Measurements from ENCODE around the gene GIMAP1. TPM values are rescaled to one million over a fixed set of nuclear protein-coding genes. Genes with fewer than 3 reads are reported as not detected.
"Not testable (repeated sequence)": the region's sequence is repeated elsewhere in the genome, so short reads cannot be mapped to it uniquely, and the experiment has no call there.

GIMAP1 gene
- total RNA-seq, 1 experiment from 2014 or later, result 0.10 TPM

DNA sequence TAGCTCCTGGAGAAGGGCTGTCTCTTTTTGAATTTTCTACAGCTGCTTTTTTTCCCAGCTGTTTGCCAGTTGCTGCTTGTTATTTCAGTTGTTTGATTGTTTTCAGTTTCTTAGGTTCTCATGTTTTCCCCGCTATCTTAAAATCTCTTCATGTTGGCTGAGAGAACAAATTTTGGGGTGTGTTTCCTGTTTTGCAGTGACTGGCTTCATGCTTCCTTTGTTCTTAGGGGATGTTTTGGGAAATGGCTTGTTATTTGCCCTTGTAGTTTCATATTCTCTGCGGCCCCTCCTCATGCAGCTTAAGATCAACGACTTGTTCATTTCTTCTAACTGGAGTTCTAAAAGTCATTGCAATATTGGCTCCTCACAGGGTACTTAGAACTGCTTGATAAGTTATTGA is 39.6 kb upstream of the GIMAP1 start:
- H3K36me3 ChIP-seq (ENCODE audit: control insufficient read depth in 1 of 2, insufficient read depth in 2 of 2, low read length in 2 of 2); H4K20me1 ChIP-seq (ENCODE audit: insufficient read depth); BruUV-seq (replicated peaks); H3K27ac ChIP-seq (ENCODE audit: low read depth, low read length); H3K9ac ChIP-seq (ENCODE audit: low read length); H2AFZ ChIP-seq (ENCODE audit: low read depth, low read length, poor library complexity, severe bottlenecking); H3K9me3 ChIP-seq (ENCODE audit: control insufficient read depth in 1 of 2, insufficient read depth in 1 of 2, low read depth in 1 of 2, low read length in 2 of 2); RAD21 ChIA-PET (ENCODE audit: low non-redundant PET in 1 of 2, low total read pairs in 2 of 2, uncharacterized antibody in 2 of 2, unreplicated experiment in 2 of 2); intact Hi-C loops (cut with micrococcal nuclease); POLR2A ChIA-PET; H3K79me2 ChIP-seq (ENCODE audit: insufficient read depth, low read length); H3K4me3 ChIP-seq (replicated peaks in 1 of 2; ENCODE audit: low read depth in 1 of 2, low read length in 2 of 2); H3K9me2 ChIP-seq (ENCODE audit: insufficient read depth); DNase-seq (ENCODE audit: low read depth, low spot score); H3K27me3 ChIP-seq (ENCODE audit: insufficient read depth, low read length); H3K4me2 ChIP-seq (ENCODE audit: low read length); ATAC-seq; H3K4me1 ChIP-seq (ENCODE audit: control insufficient read depth in 1 of 2, insufficient read depth in 2 of 2, low read length in 2 of 2); CTCF ChIA-PET: not testable (repeated sequence)

DNA sequence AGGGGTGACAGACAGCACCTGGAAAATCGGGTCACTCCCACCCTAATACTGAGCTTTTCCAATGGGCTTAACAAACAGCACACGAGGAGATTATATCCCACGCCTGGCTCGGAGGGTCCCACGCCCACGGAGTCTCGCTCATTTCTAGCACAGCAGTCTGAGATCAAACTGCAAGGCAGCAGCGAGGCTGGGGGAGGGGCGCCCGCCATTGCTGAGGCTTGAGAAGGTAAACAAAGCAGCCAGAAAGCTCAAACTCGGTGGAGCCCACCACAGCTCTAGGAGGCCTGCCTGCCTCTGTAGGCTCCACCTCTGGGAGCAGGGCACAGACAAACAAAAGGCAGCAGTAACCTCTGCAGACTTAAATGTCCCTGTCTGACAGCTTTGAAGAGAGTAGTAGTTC is 37.8 kb upstream of the GIMAP1 start:
- H3K9me2 ChIP-seq (ENCODE audit: insufficient read depth); H3K4me1 ChIP-seq (ENCODE audit: control insufficient read depth in 1 of 2, insufficient read depth in 2 of 2, low read length in 2 of 2); BruUV-seq (replicated peaks); H3K9ac ChIP-seq (ENCODE audit: low read length); intact Hi-C loops (cut with micrococcal nuclease); H3K27ac ChIP-seq (ENCODE audit: low read depth, low read length); H2AFZ ChIP-seq (ENCODE audit: low read depth, low read length, poor library complexity, severe bottlenecking); H3K9me3 ChIP-seq (ENCODE audit: control insufficient read depth in 1 of 2, insufficient read depth in 1 of 2, low read depth in 1 of 2, low read length in 2 of 2); H3K36me3 ChIP-seq (ENCODE audit: control insufficient read depth in 1 of 2, insufficient read depth in 2 of 2, low read length in 2 of 2); ATAC-seq; DNase-seq (ENCODE audit: low read depth, low spot score); CTCF ChIA-PET; POLR2A ChIA-PET; RAD21 ChIA-PET (ENCODE audit: low non-redundant PET in 1 of 2, low total read pairs in 2 of 2, uncharacterized antibody in 2 of 2, unreplicated experiment in 2 of 2); H3K4me2 ChIP-seq (ENCODE audit: low read length); H3K79me2 ChIP-seq (ENCODE audit: insufficient read depth, low read length); H3K4me3 ChIP-seq (replicated peaks in 1 of 2; ENCODE audit: low read depth in 1 of 2, low read length in 2 of 2); H4K20me1 ChIP-seq (ENCODE audit: insufficient read depth); H3K27me3 ChIP-seq (ENCODE audit: insufficient read depth, low read length): not testable (repeated sequence)

DNA sequence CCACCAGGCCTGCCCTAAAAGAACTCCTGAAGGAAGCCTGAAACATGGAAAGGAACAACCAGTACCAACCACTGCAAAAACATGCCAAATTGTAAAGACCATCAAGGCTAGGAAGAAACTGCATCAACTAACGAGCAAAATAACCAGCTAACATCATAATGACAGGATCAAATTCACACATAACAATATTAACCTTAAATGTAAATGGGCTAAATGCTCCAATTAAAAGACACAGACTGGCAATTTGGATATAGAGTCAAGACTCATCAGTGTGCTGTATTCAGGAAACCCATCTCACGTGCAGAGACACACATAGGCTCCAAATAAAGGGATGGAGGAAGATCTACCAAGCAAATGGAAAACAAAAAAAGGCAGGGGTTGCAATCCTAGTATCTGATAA is 36.0 kb upstream of the GIMAP1 start:
- H3K27ac ChIP-seq (ENCODE audit: low read depth, low read length); H3K4me2 ChIP-seq (ENCODE audit: low read length); H3K4me1 ChIP-seq (ENCODE audit: control insufficient read depth in 1 of 2, insufficient read depth in 2 of 2, low read length in 2 of 2); H3K79me2 ChIP-seq (ENCODE audit: insufficient read depth, low read length); ATAC-seq; H3K4me3 ChIP-seq (replicated peaks in 1 of 2; ENCODE audit: low read depth in 1 of 2, low read length in 2 of 2); DNase-seq (ENCODE audit: low read depth, low spot score); H3K9me3 ChIP-seq (ENCODE audit: control insufficient read depth in 1 of 2, insufficient read depth in 1 of 2, low read depth in 1 of 2, low read length in 2 of 2); BruUV-seq (replicated peaks); H3K27me3 ChIP-seq (ENCODE audit: insufficient read depth, low read length); H4K20me1 ChIP-seq (ENCODE audit: insufficient read depth); RAD21 ChIA-PET (ENCODE audit: low non-redundant PET in 1 of 2, low total read pairs in 2 of 2, uncharacterized antibody in 2 of 2, unreplicated experiment in 2 of 2); H2AFZ ChIP-seq (ENCODE audit: low read depth, low read length, poor library complexity, severe bottlenecking); CTCF ChIA-PET; H3K9ac ChIP-seq (ENCODE audit: low read length); H3K9me2 ChIP-seq (ENCODE audit: insufficient read depth); H3K36me3 ChIP-seq (ENCODE audit: control insufficient read depth in 1 of 2, insufficient read depth in 2 of 2, low read length in 2 of 2); POLR2A ChIA-PET; intact Hi-C loops (cut with micrococcal nuclease): not testable (repeated sequence)

Measured in HCT116 (cell line).